A673 (cell line): ENCODE results near the gene PHETA1. TPM values are rescaled to one million over a fixed set of nuclear protein-coding genes. Genes with fewer than 3 reads are reported as not detected.
A peak's percentile ranks its signal among the peaks of the same experiment; 100 is the strongest.

ENCODE experiments used
- Bru-seq: library from RNA; stranded (reverse); fragments of 400-500 nt; gene quantifications from one replicate; lab custom pipeline; 2021; lab: Mats Ljungman, UMichigan
- BruChase-seq, 2 experiments: library from RNA; stranded (reverse); fragments of 400-500 nt; gene quantifications; one replicate each; lab custom pipeline; 2021; lab: Mats Ljungman, UMichigan
- BruUV-seq: library from RNA; stranded (reverse); fragments of 400-500 nt; replicated peaks from 2 replicates; lab custom pipeline; 2021; lab: Mats Ljungman, UMichigan
- CTCF ChIA-PET: fragments of 300-600 bp; sonication (Branson Sonifier 250); formaldehyde crosslinking; loops from one replicate; lab custom pipeline; 2022; ENCODE audit warnings: antibody characterized with exemption; lab: Charles Lee
- POLR2A ChIA-PET: fragments of 300-600 bp; sonication (Branson Sonifier 250); formaldehyde crosslinking; loops from one replicate; lab custom pipeline; 2022; ENCODE audit warnings: antibody characterized with exemption; ENCODE audit not compliant: low non-redundant PET; lab: Charles Lee
- DNase-seq: peaks from one replicate; pipeline ENCODE4 v3.0.0-alpha.2; 2015; ENCODE audit warnings: low spot score
- H3K27ac ChIP-seq: fragments of 200-600 bp; sonication (generic); 2 replicates; pipeline ENCODE4 v1.5.1; 2016; ENCODE audit warnings: mixed run types, low read depth, mild to moderate bottlenecking, mixed read lengths, antibody characterized with exemption, low read length; ENCODE audit not compliant: poor library complexity, severe bottlenecking
- H3K27me3 ChIP-seq: fragments of 200-600 bp; sonication (generic); replicated peaks from 2 replicates; pipeline ENCODE4 v1.6.1; 2017; ENCODE audit warnings: mixed run types, low read depth, mild to moderate bottlenecking, mixed read lengths, antibody characterized with exemption, low read length; ENCODE audit not compliant: insufficient read depth, poor library complexity
- H3K36me3 ChIP-seq: fragments of 200-600 bp; sonication (generic); 2 replicates; pipeline ENCODE4 v1.6.1; 2016; ENCODE audit warnings: mixed run types, mild to moderate bottlenecking, mixed read lengths, antibody characterized with exemption, low read length; ENCODE audit not compliant: insufficient read depth, poor library complexity, severe bottlenecking
- H3K4me1 ChIP-seq: fragments of 200-600 bp; sonication (generic); 2 replicates; pipeline ENCODE4 v1.6.1; 2017; ENCODE audit warnings: mixed run types, mild to moderate bottlenecking, mixed read lengths, antibody characterized with exemption, low read length; ENCODE audit not compliant: insufficient read depth, poor library complexity, severe bottlenecking
- H3K4me3 ChIP-seq: fragments of 200-600 bp; sonication (generic); 2 replicates; pipeline ENCODE4 v1.5.1; 2016; ENCODE audit warnings: low read depth, mixed run types, mild to moderate bottlenecking, mixed read lengths, low read length; ENCODE audit not compliant: poor library complexity, severe bottlenecking
- H3K9me3 ChIP-seq: fragments of 200-600 bp; sonication (generic); 2 replicates; pipeline ENCODE4 v1.6.1; 2016; ENCODE audit warnings: mixed run types, low read depth, mild to moderate bottlenecking, mixed read lengths, antibody characterized with exemption, low read length; ENCODE audit not compliant: poor library complexity, severe bottlenecking
- EZH2 ChIP-seq: fragments of 200-600 bp; sonication (generic); IDR thresholded peaks from 2 replicates; pipeline ENCODE4 v1.6.1; 2017; ENCODE audit warnings: borderline replicate concordance, low read depth, mild to moderate bottlenecking, mixed read lengths, antibody characterized with exemption, low read length; ENCODE audit not compliant: poor library complexity, severe bottlenecking
- intact Hi-C: fragments of 100-400 bp; cut with micrococcal nuclease; formaldehyde crosslinking; loops from one replicate; pipeline ENCODE4 v1.10.0; 2022; ENCODE audit not compliant: unreplicated experiment
- long read RNA-seq: library from polyadenylated mRNA; stranded (forward); transcript quantifications from one replicate; pipeline ENCODE4 v2.0.0, GENCODE V29; 2022
- total RNA-seq: library from RNA; stranded (reverse); gene quantifications from 2 replicates; pipeline ENCODE4 v1.2.3, GENCODE V29; 2021
- TF ChIP-seq, protein P1 (sequence below): fragments of 300-800, 200-600 bp; sonication (generic); conservative IDR thresholded peaks from 2 replicates; pipeline ENCODE4 v1.5.1; 2017; ENCODE audit warnings: low read depth, mild to moderate bottlenecking, antibody characterized with exemption, low read length, moderate library complexity, mixed read lengths

PHETA1 gene, protein sequence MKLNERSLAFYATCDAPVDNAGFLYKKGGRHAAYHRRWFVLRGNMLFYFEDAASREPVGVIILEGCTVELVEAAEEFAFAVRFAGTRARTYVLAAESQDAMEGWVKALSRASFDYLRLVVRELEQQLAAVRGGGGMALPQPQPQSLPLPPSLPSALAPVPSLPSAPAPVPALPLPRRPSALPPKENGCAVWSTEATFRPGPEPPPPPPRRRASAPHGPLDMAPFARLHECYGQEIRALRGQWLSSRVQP
- total RNA-seq (5.7 and 6.6 TPM in 2 replicates), Bru-seq, nascent RNA (percentile 43 among the genes with signal in this experiment), BruChase-seq, experiment 1, labeled RNA remaining after a 2-hour chase (percentile 49 among the genes with signal in this experiment), BruChase-seq, experiment 2, labeled RNA remaining after a 6-hour chase (percentile 45 among the genes with signal in this experiment)
- long read RNA-seq, partial matches to known transcripts = 0 of 11 reads
- long read RNA-seq, other reads (novel, unspliced or antisense) = 10 of 11 reads

DNA sequence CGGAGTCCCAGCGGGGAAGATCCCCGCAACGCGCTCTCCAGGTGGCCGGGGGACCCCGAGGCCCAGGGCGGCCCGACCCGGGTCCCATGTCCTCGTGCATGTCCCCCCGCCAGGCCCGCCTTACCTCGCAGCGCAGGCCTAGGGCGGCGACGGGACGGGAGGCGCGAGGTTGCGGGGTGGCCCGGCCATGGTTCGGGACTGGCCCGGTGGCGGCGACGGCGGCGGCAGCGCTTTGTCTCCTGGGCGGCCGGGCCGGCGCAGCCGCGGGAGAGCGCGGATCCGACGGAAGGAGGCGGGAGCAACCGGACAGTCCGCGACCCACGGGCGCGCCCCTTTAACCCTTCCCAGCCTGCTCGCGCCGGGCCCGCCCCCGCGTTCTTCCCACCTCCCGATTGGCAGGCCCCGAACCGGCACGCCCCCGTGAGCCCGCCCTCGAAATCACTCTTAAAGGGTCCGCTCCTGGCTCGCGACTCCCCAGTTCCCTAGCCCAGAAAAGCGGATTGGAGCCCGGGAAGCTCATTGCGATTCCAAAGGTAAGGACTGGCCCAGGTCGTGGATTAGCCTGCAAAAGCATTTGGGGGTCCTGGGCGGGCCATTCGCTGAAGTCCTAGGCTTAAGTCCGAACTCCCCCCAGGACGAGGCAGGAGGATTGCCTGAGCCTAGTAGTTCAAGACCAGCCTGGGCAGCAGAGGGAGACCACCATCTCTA is at the start of gene PHETA1:
Gene PHETA1, minus strand, starts transcription at position 308 of the 708 bp plus-strand sequence. CDS start 5,668 bp downstream, outside the sequence.
- BruUV-seq = no TSS peak
- POLR2A ChIA-PET = no interaction called here
- Histone ChIP-seq H3K9me3 (no peaks in the 10 kb centered on the region), H3K4me3 (peak within 1 kb of the TSS; percentile 72), H3K27ac (peak within 1 kb of the TSS; percentile 51), H3K27me3 (no peaks in the 10 kb centered on the region), H3K36me3 (no peaks in the 10 kb centered on the region), H3K4me1 (peaks cover 7% of the 10 kb centered on the region)
- peak; percentile 90 for DNase-seq
- TF ChIP-seq, protein P1, sequence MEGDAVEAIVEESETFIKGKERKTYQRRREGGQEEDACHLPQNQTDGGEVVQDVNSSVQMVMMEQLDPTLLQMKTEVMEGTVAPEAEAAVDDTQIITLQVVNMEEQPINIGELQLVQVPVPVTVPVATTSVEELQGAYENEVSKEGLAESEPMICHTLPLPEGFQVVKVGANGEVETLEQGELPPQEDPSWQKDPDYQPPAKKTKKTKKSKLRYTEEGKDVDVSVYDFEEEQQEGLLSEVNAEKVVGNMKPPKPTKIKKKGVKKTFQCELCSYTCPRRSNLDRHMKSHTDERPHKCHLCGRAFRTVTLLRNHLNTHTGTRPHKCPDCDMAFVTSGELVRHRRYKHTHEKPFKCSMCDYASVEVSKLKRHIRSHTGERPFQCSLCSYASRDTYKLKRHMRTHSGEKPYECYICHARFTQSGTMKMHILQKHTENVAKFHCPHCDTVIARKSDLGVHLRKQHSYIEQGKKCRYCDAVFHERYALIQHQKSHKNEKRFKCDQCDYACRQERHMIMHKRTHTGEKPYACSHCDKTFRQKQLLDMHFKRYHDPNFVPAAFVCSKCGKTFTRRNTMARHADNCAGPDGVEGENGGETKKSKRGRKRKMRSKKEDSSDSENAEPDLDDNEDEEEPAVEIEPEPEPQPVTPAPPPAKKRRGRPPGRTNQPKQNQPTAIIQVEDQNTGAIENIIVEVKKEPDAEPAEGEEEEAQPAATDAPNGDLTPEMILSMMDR = no peak
- TF ChIP-seq EZH2 = no peak
- intact Hi-C loops = no loop called here
- CTCF ChIA-PET = interaction anchor here (1.2 kb wide), 1 partner anchor 28 kb away, joined by 6 read pairs; no protein-coding TSS in a partner anchor

DNA sequence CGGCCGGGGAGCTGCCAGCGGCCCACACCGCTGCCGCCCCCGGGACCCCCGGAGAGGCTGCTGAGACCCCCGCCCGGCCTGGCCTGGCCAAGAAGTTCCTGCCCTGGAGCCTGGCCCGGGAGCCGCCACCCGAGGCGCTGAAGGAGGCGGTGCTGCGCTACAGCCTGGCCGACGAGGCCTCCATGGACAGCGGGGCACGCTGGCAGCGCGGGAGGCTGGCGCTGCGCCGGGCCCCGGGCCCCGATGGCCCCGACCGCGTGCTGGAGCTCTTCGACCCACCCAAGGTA is 49.6 kb upstream of the PHETA1 start:
- POLR2A ChIA-PET = no interaction called here

More for the DNA sequence above, 49.6 kb upstream of the PHETA1 start:
- no peak for DNase-seq
- Histone ChIP-seq H3K27ac (no peak overlapping the region), H3K4me1 (peaks cover 6% of the 10 kb centered on the region), H3K27me3 (no peaks in the 10 kb centered on the region), H3K9me3 (no peaks in the 10 kb centered on the region), H3K36me3 (peaks cover 50% of the 10 kb centered on the region), H3K4me3 (no peak overlapping the region)
- no TSS peak for BruUV-seq
- CTCF ChIA-PET = no interaction called here
- intact Hi-C loops = no loop called here
- no peak for TF ChIP-seq EZH2
- TF ChIP-seq, protein P1 = no peak
